Natural killer cell (primary cell): Measurements from ENCODE around the gene USP3. TPM values are rescaled to one million over a fixed set of nuclear protein-coding genes. Genes with fewer than 3 reads are reported as not detected.
A peak's percentile ranks its signal among the peaks of the same experiment; 100 is the strongest.

Experiments
- ATAC-seq, 3 donors: fragments of 150-1000 bp in 2 of 3; fragments of 200-7000 bp in 1 of 3; cut with Tn5 transposase; 1 replicate in 1 of 3; 2 replicates in 2 of 3; pipeline ENCODE4 v1.10.0; 2021; ENCODE audit warnings: mild to moderate bottlenecking in 2 of 3, moderate library complexity in 2 of 3
- DNase-seq, 2 donors: peaks; one replicate each; pipeline versions ENCODE4 v3.0.0 to v3.0.0-alpha.2; 2013 to 2021; ENCODE audit warnings: mixed read lengths in 1 of 2
- H3K27ac ChIP-seq: one replicate; pipeline ENCODE4 v1.5.1; 2013; ENCODE audit warnings: mild to moderate bottlenecking, low read length
- H3K27me3 ChIP-seq: one replicate; pipeline ENCODE4 v1.6.1; 2013; ENCODE audit warnings: low read length; ENCODE audit not compliant: control insufficient read depth, insufficient read depth
- H3K36me3 ChIP-seq: one replicate; pipeline ENCODE4 v1.6.1; 2013; ENCODE audit warnings: low read length; ENCODE audit not compliant: control insufficient read depth, insufficient read depth
- H3K4me1 ChIP-seq: one replicate; pipeline ENCODE4 v1.6.1; 2013; ENCODE audit warnings: low read length; ENCODE audit not compliant: control insufficient read depth, insufficient read depth
- H3K4me3 ChIP-seq: one replicate; pipeline ENCODE4 v1.5.1; 2013; ENCODE audit warnings: low read length
- H3K9me3 ChIP-seq: one replicate; pipeline ENCODE4 v1.6.1; 2013; ENCODE audit warnings: low read length; ENCODE audit not compliant: control insufficient read depth, insufficient read depth
- H3K27ac Mint-ChIP-seq, 2 donors: one replicate each; pipeline ENCODE4 v1.8.0; 2022; ENCODE audit warnings: mild to moderate bottlenecking in 2 of 2, mixed read lengths in 2 of 2, moderate library complexity in 1 of 2
- H3K27me3 Mint-ChIP-seq, 2 donors: one replicate each; pipeline ENCODE4 v1.8.0; 2022; ENCODE audit warnings: low read depth in 2 of 2, mixed read lengths in 2 of 2
- H3K36me3 Mint-ChIP-seq: one replicate; pipeline ENCODE4 v1.8.0; 2022; ENCODE audit warnings: mixed read lengths
- H3K4me1 Mint-ChIP-seq, 2 donors: one replicate each; pipeline ENCODE4 v1.8.0; 2022; ENCODE audit warnings: mixed read lengths in 2 of 2
- H3K4me3 Mint-ChIP-seq: one replicate; pipeline ENCODE4 v1.8.0; 2022; ENCODE audit warnings: mild to moderate bottlenecking, moderate library complexity, mixed read lengths
- H3K9me3 Mint-ChIP-seq, 2 donors: one replicate each; pipeline ENCODE4 v1.8.0; 2022; ENCODE audit warnings: mixed read lengths in 2 of 2
- WGBS: methylation state at CpG from one replicate; pipeline ENCODE4 v1.1.7; 2013; ENCODE audit warnings: missing lambda C conversion rate; ENCODE audit not compliant: insufficient coverage; 5-methylcytosine and 5-hydroxymethylcytosine counted together
- intact Hi-C: fragments of 100-400 bp; cut with micrococcal nuclease; formaldehyde crosslinking; loops from one replicate; pipeline ENCODE4 v1.14.2; 2022
- total RNA-seq, 4 donors: library from RNA; stranded (reverse); fragments of 120-200 nt in 1 of 4; gene quantifications; one replicate each; pipeline versions ENCODE4 v1.2.3 to v1.2.4, GENCODE V29; 2013 to 2022
- TF ChIP-seq, protein P1 (sequence below): fragments of 200-600 bp; IDR thresholded peaks from one replicate; pipeline ENCODE4 v1.8.0; 2022; ENCODE audit warnings: antibody characterized with exemption

Gene USP3
- total RNA-seq, 3 donors from 2014 or later (not counting 1 experiment from before 2014, with no cell fraction given), result 163 to 187 (median 169) TPM

- Histone ChIP-seq H3K9me3 (no peaks in the 10 kb centered on the region), H3K4me1 (peaks cover 2% of the 10 kb centered on the region), H3K27me3 (no peaks in the 10 kb centered on the region), H3K27ac (no peak overlapping the region), H3K36me3 (peaks cover 38% of the 10 kb centered on the region), H3K4me3 (no peak overlapping the region)
- H3K4me1 Mint-ChIP-seq, result peaks cover 47 to 57% of the 10 kb centered on the region in 2 donors
- intact Hi-C loops, result no loop called here
- 63% methylated on average over 4 of the region's 6 CpGs for WGBS
- no peaks in the 10 kb centered on the region for H3K9me3 Mint-ChIP-seq
- no peaks in the 10 kb centered on the region for H3K36me3 Mint-ChIP-seq
- H3K27ac Mint-ChIP-seq, result peak overlapping the region in 1 of 2 donors; percentile 5
- no peak overlapping the region for H3K4me3 Mint-ChIP-seq
- TF ChIP-seq, protein P1, sequence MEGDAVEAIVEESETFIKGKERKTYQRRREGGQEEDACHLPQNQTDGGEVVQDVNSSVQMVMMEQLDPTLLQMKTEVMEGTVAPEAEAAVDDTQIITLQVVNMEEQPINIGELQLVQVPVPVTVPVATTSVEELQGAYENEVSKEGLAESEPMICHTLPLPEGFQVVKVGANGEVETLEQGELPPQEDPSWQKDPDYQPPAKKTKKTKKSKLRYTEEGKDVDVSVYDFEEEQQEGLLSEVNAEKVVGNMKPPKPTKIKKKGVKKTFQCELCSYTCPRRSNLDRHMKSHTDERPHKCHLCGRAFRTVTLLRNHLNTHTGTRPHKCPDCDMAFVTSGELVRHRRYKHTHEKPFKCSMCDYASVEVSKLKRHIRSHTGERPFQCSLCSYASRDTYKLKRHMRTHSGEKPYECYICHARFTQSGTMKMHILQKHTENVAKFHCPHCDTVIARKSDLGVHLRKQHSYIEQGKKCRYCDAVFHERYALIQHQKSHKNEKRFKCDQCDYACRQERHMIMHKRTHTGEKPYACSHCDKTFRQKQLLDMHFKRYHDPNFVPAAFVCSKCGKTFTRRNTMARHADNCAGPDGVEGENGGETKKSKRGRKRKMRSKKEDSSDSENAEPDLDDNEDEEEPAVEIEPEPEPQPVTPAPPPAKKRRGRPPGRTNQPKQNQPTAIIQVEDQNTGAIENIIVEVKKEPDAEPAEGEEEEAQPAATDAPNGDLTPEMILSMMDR, result no peak
- DNase-seq (peak in 1 of 2 donors; percentile 28), ATAC-seq (no peak)
- H3K27me3 Mint-ChIP-seq, result no peaks in the 10 kb centered on the region
Measured at GRCh38 chr15:63539521-63539920, 35.1 kb downstream of the USP3 start.

DNA sequence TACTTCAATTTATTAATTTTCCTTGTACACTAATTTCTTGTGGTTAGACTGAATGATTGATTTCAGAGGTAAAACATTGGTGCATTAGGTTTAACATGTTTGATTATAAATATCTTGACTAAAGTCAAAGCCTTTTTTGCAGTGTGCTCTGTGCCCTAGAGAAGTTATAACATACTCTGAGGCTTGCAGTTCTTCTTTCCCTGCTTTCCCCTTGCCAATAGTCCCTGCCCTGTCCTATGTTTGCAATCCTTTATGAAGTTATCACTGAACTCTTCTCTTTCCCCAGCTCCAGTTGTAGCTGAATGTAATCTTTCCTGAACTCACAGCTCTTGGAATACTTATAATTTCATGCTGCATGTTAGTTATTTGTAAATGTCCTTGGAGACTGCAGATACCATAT lies 35.6 kb downstream of the USP3 start:
- Mint-ChIP-seq H3K9me3 (no peaks in the 10 kb centered on the region), H3K27me3 (no peaks in the 10 kb centered on the region), H3K27ac (peak overlapping the region; percentile 5), H3K36me3 (no peaks in the 10 kb centered on the region), H3K4me1 (peaks cover 51 to 60% of the 10 kb centered on the region in 2 donors), H3K4me3 (no peak overlapping the region)
- H3K9me3 ChIP-seq, result no peaks in the 10 kb centered on the region
- TF ChIP-seq, protein P1, result no peak
- no peak for ATAC-seq
- H3K4me3 ChIP-seq, result no peak overlapping the region
- peaks cover 2% of the 10 kb centered on the region for H3K4me1 ChIP-seq
- H3K27ac ChIP-seq, result no peak overlapping the region
- DNase-seq, result no peak
- intact Hi-C loops, result no loop called here
- H3K36me3 ChIP-seq, result peaks cover 38% of the 10 kb centered on the region
- H3K27me3 ChIP-seq, result no peaks in the 10 kb centered on the region

DNA sequence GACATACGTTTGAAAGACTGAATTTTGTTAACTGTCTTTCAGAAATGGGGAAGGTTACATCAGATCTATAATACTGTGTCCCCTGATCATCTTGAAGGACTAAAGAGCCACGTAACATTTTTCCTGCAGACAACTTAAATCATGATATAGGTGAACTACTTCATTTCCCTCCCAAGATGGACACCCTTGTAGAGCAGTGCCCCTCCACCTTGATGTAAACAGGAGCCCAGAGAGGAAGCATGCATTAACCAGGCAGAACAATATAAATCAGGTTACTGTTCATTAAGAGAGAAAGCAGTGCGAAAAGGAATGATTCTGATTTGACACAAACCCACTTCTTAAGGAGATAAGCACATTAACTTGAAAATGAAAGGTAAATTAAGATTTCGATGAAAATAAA lies 36.1 kb downstream of the USP3 start:
- peaks cover 38% of the 10 kb centered on the region for H3K36me3 ChIP-seq
- 72% methylated on average over 2 of the region's 4 CpGs for WGBS
- no peaks in the 10 kb centered on the region for H3K9me3 ChIP-seq
- peaks cover 2% of the 10 kb centered on the region for H3K4me1 ChIP-seq
- ATAC-seq, result no peak
- Mint-ChIP-seq H3K4me1 (peaks cover 48 to 59% of the 10 kb centered on the region in 2 donors), H3K36me3 (no peaks in the 10 kb centered on the region), H3K27ac (peak overlapping the region; percentile 5), H3K4me3 (no peak overlapping the region), H3K9me3 (no peaks in the 10 kb centered on the region), H3K27me3 (no peaks in the 10 kb centered on the region)
- intact Hi-C loops, result no loop called here
- H3K27me3 ChIP-seq, result no peaks in the 10 kb centered on the region
- DNase-seq, result no peak
- no peak overlapping the region for H3K27ac ChIP-seq
- TF ChIP-seq, protein P1, result no peak
- no peak overlapping the region for H3K4me3 ChIP-seq
